H9 (cell line): ENCODE measurements around the gene IFITM1. TPM values are rescaled to one million over a fixed set of nuclear protein-coding genes. Genes with fewer than 3 reads are reported as not detected.

Source experiments
- DNase-seq: peaks from one replicate; pipeline ENCODE4 v3.0.0-alpha.2; 2017
- H2AFZ ChIP-seq: one replicate; pipeline ENCODE4 v1.6.1; 2013; ENCODE audit warnings: mild to moderate bottlenecking, low read length, control low read depth, moderate library complexity
- H2AK5ac ChIP-seq: 2 replicates; pipeline ENCODE4 v1.6.1; 2013; ENCODE audit warnings: low read length, control low read depth, mixed read lengths; ENCODE audit not compliant: insufficient read length
- H2BK120ac ChIP-seq: one replicate; pipeline ENCODE4 v1.6.1; 2013; ENCODE audit warnings: low read depth, mild to moderate bottlenecking, low read length, control low read depth, inconsistent platforms; ENCODE audit not compliant: poor library complexity, severe bottlenecking
- H2BK12ac ChIP-seq: 2 replicates; pipeline ENCODE4 v1.6.1; 2013; ENCODE audit warnings: low read length, control low read depth, mixed read lengths, low read depth; ENCODE audit not compliant: insufficient read length
- H2BK15ac ChIP-seq: 2 replicates; pipeline ENCODE4 v1.6.1; 2013; ENCODE audit warnings: low read depth, low read length, control low read depth
- H2BK20ac ChIP-seq: one replicate; pipeline ENCODE4 v1.6.1; 2013; ENCODE audit warnings: low read depth, mild to moderate bottlenecking, low read length, control low read depth, inconsistent platforms; ENCODE audit not compliant: poor library complexity, severe bottlenecking
- H2BK5ac ChIP-seq: 2 replicates; pipeline ENCODE4 v1.6.1; 2013; ENCODE audit warnings: low read length, control low read depth, mixed read lengths; ENCODE audit not compliant: insufficient read length
- H3K14ac ChIP-seq: 2 replicates; pipeline ENCODE4 v1.6.1; 2013; ENCODE audit warnings: low read length, control low read depth; ENCODE audit not compliant: insufficient read depth
- H3K18ac ChIP-seq: 2 replicates; pipeline ENCODE4 v1.6.1; 2013; ENCODE audit warnings: low read depth, mild to moderate bottlenecking, mixed read lengths, low read length, control low read depth; ENCODE audit not compliant: insufficient read length
- H3K23ac ChIP-seq: 2 replicates; pipeline ENCODE4 v1.6.1; 2013; ENCODE audit warnings: low read length, control low read depth, mixed read lengths, low read depth; ENCODE audit not compliant: insufficient read length
- H3K23me2 ChIP-seq: 2 replicates; pipeline ENCODE4 v1.6.1; 2013; ENCODE audit warnings: low read depth, mild to moderate bottlenecking, mixed read lengths, low read length, control low read depth; ENCODE audit not compliant: insufficient read length, poor library complexity, severe bottlenecking
- H3K27ac ChIP-seq: 2 replicates; pipeline ENCODE4 v1.5.1; 2013; ENCODE audit warnings: low read length, control low read depth, mixed read lengths, low read depth; ENCODE audit not compliant: insufficient read length
- H3K27me3 ChIP-seq: 2 replicates; pipeline ENCODE4 v1.6.1; 2013; ENCODE audit warnings: low read length, control low read depth, inconsistent platforms; ENCODE audit not compliant: insufficient read depth
- H3K4ac ChIP-seq: 2 replicates; pipeline ENCODE4 v1.6.1; 2013; ENCODE audit warnings: low read depth, mild to moderate bottlenecking, control low read depth, inconsistent platforms, low read length, moderate library complexity
- H3K4me1 ChIP-seq: 2 replicates; pipeline ENCODE4 v1.6.1; 2013; ENCODE audit warnings: low read length, control low read depth, inconsistent platforms; ENCODE audit not compliant: insufficient read depth
- H3K4me2 ChIP-seq: 2 replicates; pipeline ENCODE4 v1.6.1; 2013; ENCODE audit warnings: low read length, control low read depth, mixed read lengths; ENCODE audit not compliant: insufficient read length, insufficient read depth
- H3K56ac ChIP-seq: 2 replicates; pipeline ENCODE4 v1.6.1; 2013; ENCODE audit warnings: low read depth, mild to moderate bottlenecking, mixed read lengths, low read length, control low read depth; ENCODE audit not compliant: insufficient read length
- H3K79me1 ChIP-seq: 2 replicates; pipeline ENCODE4 v1.6.1; 2013; ENCODE audit warnings: low read depth, mild to moderate bottlenecking, moderate library complexity, low read length, control low read depth, inconsistent platforms; ENCODE audit not compliant: insufficient read depth, poor library complexity, severe bottlenecking
- H3K79me2 ChIP-seq: 2 replicates; pipeline ENCODE4 v1.6.1; 2013; ENCODE audit warnings: low read length, control low read depth, inconsistent platforms; ENCODE audit not compliant: insufficient read depth
- H3K9ac ChIP-seq: 2 replicates; pipeline ENCODE4 v1.6.1; 2013; ENCODE audit warnings: low read length, control low read depth, mixed read lengths; ENCODE audit not compliant: insufficient read length; ENCODE audit errors: extremely low read depth
- H3K9me3 ChIP-seq: one replicate; pipeline ENCODE4 v1.6.1; 2013; ENCODE audit warnings: low read depth, low read length, inconsistent platforms; ENCODE audit not compliant: control insufficient read depth
- H3T11ph ChIP-seq: one replicate; pipeline ENCODE4 v1.6.1; 2013; ENCODE audit warnings: mild to moderate bottlenecking, low read length, control low read depth, inconsistent platforms
- H4K20me1 ChIP-seq: one replicate; pipeline ENCODE4 v1.6.1; 2013; ENCODE audit not compliant: control insufficient read depth, insufficient read length, insufficient read depth
- H4K5ac ChIP-seq: 2 replicates; pipeline ENCODE4 v1.6.1; 2013; ENCODE audit warnings: low read depth, mild to moderate bottlenecking, mixed read lengths, low read length, control low read depth; ENCODE audit not compliant: insufficient read length
- H4K8ac ChIP-seq: replicated peaks from 2 replicates; pipeline ENCODE4 v1.6.1; 2013; ENCODE audit warnings: low read length, control low read depth, mixed read lengths, low read depth; ENCODE audit not compliant: insufficient read length
- H4K91ac ChIP-seq: 2 replicates; pipeline ENCODE4 v1.6.1; 2013; ENCODE audit warnings: low read depth, mild to moderate bottlenecking, moderate library complexity, mixed read lengths, low read length, control low read depth; ENCODE audit not compliant: insufficient read length
- H3K27ac Mint-ChIP-seq, 3 experiments: 2 replicates in 2 of 3; 3 replicates in 1 of 3; pipeline ENCODE4 v1.8.0; 2020 to 2021; ENCODE audit warnings: mixed read lengths in 3 of 3, mild to moderate bottlenecking in 1 of 3, moderate library complexity in 1 of 3
- H3K27me3 Mint-ChIP-seq: 2 replicates; pipeline ENCODE4 v1.8.0; 2021; ENCODE audit warnings: low read depth, mild to moderate bottlenecking, moderate library complexity, mixed read lengths
- H3K36me3 Mint-ChIP-seq, 3 experiments: 2 replicates in 2 of 3; 3 replicates in 1 of 3; pipeline ENCODE4 v1.8.0; 2020 to 2021; ENCODE audit warnings: low read depth in 3 of 3, mixed read lengths in 3 of 3; ENCODE audit not compliant: insufficient read depth in 1 of 3
- H3K4me1 Mint-ChIP-seq, 2 experiments: 2 replicates each; pipeline ENCODE4 v1.8.0; 2020; ENCODE audit warnings: mixed read lengths in 2 of 2
- H3K4me3 Mint-ChIP-seq, 2 experiments: 2 replicates in 1 of 2; 3 replicates in 1 of 2; pipeline ENCODE4 v1.8.0; 2020 to 2021; ENCODE audit warnings: mild to moderate bottlenecking in 2 of 2, mixed read lengths in 2 of 2, moderate library complexity in 1 of 2
- H3K9me3 Mint-ChIP-seq, 2 experiments: 2 replicates in 1 of 2; 3 replicates in 1 of 2; pipeline ENCODE4 v1.8.0; 2020; ENCODE audit warnings: mild to moderate bottlenecking in 2 of 2, mixed read lengths in 2 of 2, moderate library complexity in 1 of 2
- CTCF ChIP-seq: fragments of 200-600 bp; sonication (generic); conservative IDR thresholded peaks from 3 replicates; pipeline ENCODE4 v1.8.0; 2021; ENCODE audit warnings: antibody characterized with exemption, mild to moderate bottlenecking
- WGBS: extraction: QIAGEN DNeasy Blood & Tissue Kit; methylation state at CpG from one replicate; pipeline ENCODE4 v1.1.7; 2013; ENCODE audit warnings: missing lambda C conversion rate, low lambda C conversion rate, mixed read lengths; ENCODE audit not compliant: insufficient read length; ENCODE audit errors: extremely low coverage; 5-methylcytosine and 5-hydroxymethylcytosine counted together
- total RNA-seq: library from RNA; stranded (reverse); gene quantifications from 2 replicates; pipeline ENCODE4 v1.2.1, GENCODE V29; 2021

The IFITM1 gene
- total RNA-seq, 1 experiment from 2014 or later = 500 TPM

GRCh38 chr11:297586-298405, 16.0 kb upstream of the IFITM1 start:
- no peak overlapping the region for H3K23ac ChIP-seq
- WGBS = no CpG with 5 or more reads among the region's 26 CpGs
- no peak overlapping the region for H2BK15ac ChIP-seq
- H3K27me3 ChIP-seq = no peaks in the 10 kb centered on the region
- no peaks in the 10 kb centered on the region for H3K79me2 ChIP-seq
- H3K79me1 ChIP-seq = no peaks in the 10 kb centered on the region
- H3T11ph ChIP-seq = no peak overlapping the region
- no peak overlapping the region for H3K18ac ChIP-seq
- Mint-ChIP-seq H3K27me3 (no peaks in the 10 kb centered on the region), H3K27ac (peak overlapping the region; percentile 61 to 76 (median 68); a peak in 4 of 7 replicates), H3K36me3 (peaks cover 9 to 26% (median 11%) of the 10 kb centered on the region in 3 experiments), H3K4me1 (peaks cover 25 to 38% of the 10 kb centered on the region in 2 experiments), H3K4me3 (no peak overlapping the region; a peak in 1 of 5 replicates), H3K9me3 (peaks cover under 1 to 2% of the 10 kb centered on the region in 2 experiments; a peak in 2 of 5 replicates)
- H3K23me2 ChIP-seq = no peaks in the 10 kb centered on the region
- H2BK20ac ChIP-seq = no peak overlapping the region
- no peak overlapping the region for H2BK5ac ChIP-seq
- no peak overlapping the region for H3K14ac ChIP-seq
- H4K20me1 ChIP-seq = no peaks in the 10 kb centered on the region
- H4K5ac ChIP-seq = no peak overlapping the region
- no peak for DNase-seq
- H3K4ac ChIP-seq = no peak overlapping the region
- no peak overlapping the region for H4K8ac ChIP-seq
- peaks cover 4% of the 10 kb centered on the region; the same call in 1 of the 2 replicates for H3K4me1 ChIP-seq
- no peak overlapping the region for H3K4me2 ChIP-seq
- no peaks in the 10 kb centered on the region for H3K9me3 ChIP-seq
- no peak overlapping the region for H2BK12ac ChIP-seq
- no peak overlapping the region for H3K9ac ChIP-seq
- no peak overlapping the region for H2BK120ac ChIP-seq
- no peak overlapping the region for H3K27ac ChIP-seq
- no peak overlapping the region for H4K91ac ChIP-seq
- no peak overlapping the region for H3K56ac ChIP-seq
- no peak overlapping the region for H2AFZ ChIP-seq
- no peak for TF ChIP-seq CTCF
- H2AK5ac ChIP-seq = no peak overlapping the region
